ENCODE data around the gene CHMP4A. TPM values are rescaled to one million over a fixed set of nuclear protein-coding genes. Genes with fewer than 3 reads are reported as not detected.

Gene CHMP4A
- total RNA-seq, 4 donors from 2014 or later: 43.9 to 118 (median 82.1) TPM

DNA sequence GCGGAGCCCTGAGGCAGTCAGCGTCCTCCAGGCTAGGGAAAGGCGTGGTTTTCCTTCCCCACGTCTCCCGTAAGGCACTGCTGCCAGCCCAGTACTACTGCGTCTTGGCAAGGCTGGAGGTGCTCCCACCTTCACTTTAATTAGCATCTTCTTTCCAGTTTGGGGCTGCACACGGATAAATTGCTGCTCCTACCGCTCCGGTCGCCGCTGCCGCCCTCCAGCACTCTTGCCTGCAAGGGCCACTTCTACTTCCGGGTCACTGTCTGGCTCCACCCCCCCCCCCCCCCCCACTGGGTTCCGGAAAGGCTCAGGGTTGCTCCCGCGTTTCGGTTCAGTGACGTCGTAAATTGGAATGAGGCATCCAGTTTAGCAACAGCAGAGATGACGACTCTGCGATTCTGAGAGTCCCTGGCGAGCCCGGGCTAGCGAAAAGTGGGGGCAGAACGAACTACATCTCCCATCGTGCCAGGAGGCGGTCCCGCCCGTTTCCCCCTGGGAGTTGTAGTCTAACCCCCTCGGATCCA is 18.9 kb upstream of the CHMP4A start, which contains the start of gene NEDD8:
Gene NEDD8 (minus strand): TSS at position 247 of the 524 bp plus-strand sequence. CDS start 100 bp downstream, at position 147.
- Histone ChIP-seq H3K27ac (peak within 1 kb of the TSS; percentile 80 to 94 (median 89)), H3K27me3 (no peaks in the 10 kb centered on the region), H3K36me3 (peaks cover 0 to 33% (median 0%) of the 10 kb centered on the region in 3 donors), H3K9me3 (no peaks in the 10 kb centered on the region), H3K4me3 (peak within 1 kb of the TSS; percentile 51 to 98 (median 88)), H3K4me1 (peaks cover 0 to 44% (median 23%) of the 10 kb centered on the region in 4 donors)
- 1 to 2% methylated on average over 24 to 29 of the region's 30 CpGs for WGBS, 2 donors
- DNase-seq (ENCODE audit: low spot score in 2 of 2): peak; percentile 89 to 91
- TF ChIP-seq, protein P1, sequence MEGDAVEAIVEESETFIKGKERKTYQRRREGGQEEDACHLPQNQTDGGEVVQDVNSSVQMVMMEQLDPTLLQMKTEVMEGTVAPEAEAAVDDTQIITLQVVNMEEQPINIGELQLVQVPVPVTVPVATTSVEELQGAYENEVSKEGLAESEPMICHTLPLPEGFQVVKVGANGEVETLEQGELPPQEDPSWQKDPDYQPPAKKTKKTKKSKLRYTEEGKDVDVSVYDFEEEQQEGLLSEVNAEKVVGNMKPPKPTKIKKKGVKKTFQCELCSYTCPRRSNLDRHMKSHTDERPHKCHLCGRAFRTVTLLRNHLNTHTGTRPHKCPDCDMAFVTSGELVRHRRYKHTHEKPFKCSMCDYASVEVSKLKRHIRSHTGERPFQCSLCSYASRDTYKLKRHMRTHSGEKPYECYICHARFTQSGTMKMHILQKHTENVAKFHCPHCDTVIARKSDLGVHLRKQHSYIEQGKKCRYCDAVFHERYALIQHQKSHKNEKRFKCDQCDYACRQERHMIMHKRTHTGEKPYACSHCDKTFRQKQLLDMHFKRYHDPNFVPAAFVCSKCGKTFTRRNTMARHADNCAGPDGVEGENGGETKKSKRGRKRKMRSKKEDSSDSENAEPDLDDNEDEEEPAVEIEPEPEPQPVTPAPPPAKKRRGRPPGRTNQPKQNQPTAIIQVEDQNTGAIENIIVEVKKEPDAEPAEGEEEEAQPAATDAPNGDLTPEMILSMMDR (IDR thresholded peaks at IDR 0.05): no peak
- TF ChIP-seq POLR2A (IDR thresholded peaks at IDR 0.05) (peak; percentile 12 to 47), EP300 (IDR thresholded peaks at IDR 0.05) (peak; percentile 40 to 83)

GRCh38 chr14:24231263-24232120 is 18.2 kb upstream of the CHMP4A start:
- no peak for TF ChIP-seq POLR2A (IDR thresholded peaks at IDR 0.05)
- TF ChIP-seq, protein P1 (IDR thresholded peaks at IDR 0.05): no peak
- H3K27ac ChIP-seq: peak overlapping the region in 3 of 4 donors; percentile 80 to 94 (median 93)
- H3K4me3 ChIP-seq: peak overlapping the region; percentile 51 to 98 (median 88)
- DNase-seq (ENCODE audit: low spot score in 2 of 2): no peak
- WGBS, 2 donors: 12 to 13% methylated on average over 17 to 23 of the region's 23 CpGs
- peaks cover 0 to 28% (median 0%) of the 10 kb centered on the region in 3 donors for H3K36me3 ChIP-seq
- H3K27me3 ChIP-seq: no peaks in the 10 kb centered on the region
- peaks cover 0 to 40% (median 23%) of the 10 kb centered on the region in 4 donors for H3K4me1 ChIP-seq
- H3K9me3 ChIP-seq: no peaks in the 10 kb centered on the region

- H3K9me3 ChIP-seq: no peaks in the 10 kb centered on the region
- H3K36me3 ChIP-seq: peaks cover 0 to 15% (median 0%) of the 10 kb centered on the region in 3 donors
- TF ChIP-seq POLR2A (IDR thresholded peaks at IDR 0.05) (no peak), EP300 (IDR thresholded peaks at IDR 0.05) (no peak)
- TF ChIP-seq, protein P1 (IDR thresholded peaks at IDR 0.05): no peak
- no peak overlapping the region for H3K4me3 ChIP-seq
- DNase-seq (ENCODE audit: low spot score in 2 of 2): no peak
- H3K4me1 ChIP-seq: peaks cover 0 to 26% (median 20%) of the 10 kb centered on the region in 4 donors
- WGBS, 2 donors: 30 to 53% methylated on average over 1 of the region's 1 CpG
- no peaks in the 10 kb centered on the region for H3K27me3 ChIP-seq
- no peak overlapping the region for H3K27ac ChIP-seq
Measured at GRCh38 chr14:24228902-24229301, 15.6 kb upstream of the CHMP4A start.

GRCh38 chr14:24226473-24226872 is 13.2 kb upstream of the CHMP4A start:
- TF ChIP-seq POLR2A (IDR thresholded peaks at IDR 0.05) (no peak), EP300 (IDR thresholded peaks at IDR 0.05) (no peak)
- TF ChIP-seq, protein P1 (IDR thresholded peaks at IDR 0.05): no peak
- no peaks in the 10 kb centered on the region for H3K27me3 ChIP-seq
- 51 to 57% methylated on average over 1 of the region's 1 CpG for WGBS, 2 donors
- H3K27ac ChIP-seq: no peak overlapping the region
- no peaks in the 10 kb centered on the region for H3K9me3 ChIP-seq
- no peak for DNase-seq (ENCODE audit: low spot score in 2 of 2)
- peaks cover 0 to 13% (median 8%) of the 10 kb centered on the region in 4 donors for H3K4me1 ChIP-seq
- H3K36me3 ChIP-seq: peaks cover 0 to 15% (median 0%) of the 10 kb centered on the region in 3 donors
- no peak overlapping the region for H3K4me3 ChIP-seq
